Fibroblast of the aortic adventitia (primary cell): ENCODE data around the gene TAGLN2. TPM values are rescaled to one million over a fixed set of nuclear protein-coding genes. Genes with fewer than 3 reads are reported as not detected.

ENCODE experiments used
- DNase-seq: peaks from one replicate; pipeline ENCODE4 v3.0.0-alpha.2; 2010; ENCODE audit warnings: low read depth
- H3K4me3 ChIP-seq: 2 replicates; pipeline ENCODE4 v1.5.1; 2011; ENCODE audit warnings: low read depth, mild to moderate bottlenecking, control low read depth, low read length, moderate library complexity
- CTCF ChIP-seq: IDR thresholded peaks from 2 replicates; pipeline ENCODE4 v1.5.1; 2011; ENCODE audit warnings: mild to moderate bottlenecking, low read length, control low read depth, inconsistent platforms; ENCODE audit not compliant: insufficient read depth
- total RNA-seq: library from RNA; depleted of rRNA; stranded (reverse); fragments of >200 nt; gene quantifications from 2 replicates; pipeline ENCODE4 v1.2.3, GENCODE V29; 2012; ENCODE audit warnings: low replicate concordance

The TAGLN2 gene
- total RNA-seq, 1 donor = 228 TPM

GRCh38 chr1:159898527-159898926, 26.8 kb downstream of the TAGLN2 start:
- no peak overlapping the region for H3K4me3 ChIP-seq
- TF ChIP-seq CTCF = no peak
- DNase-seq = no peak

- TF ChIP-seq CTCF = no peak
Measured at GRCh38 chr1:159897962-159898361, 27.3 kb downstream of the TAGLN2 start.

GRCh38 chr1:159896546-159896930, 28.8 kb downstream of the TAGLN2 start:
- no peak for DNase-seq
- no peak overlapping the region for H3K4me3 ChIP-seq
- no peak for TF ChIP-seq CTCF

More at GRCh38 chr1:159897962-159898361, 27.3 kb downstream of the TAGLN2 start:
- no peak for DNase-seq
- no peak overlapping the region for H3K4me3 ChIP-seq

- TF ChIP-seq CTCF = no peak
- DNase-seq = no peak
- H3K4me3 ChIP-seq = no peak overlapping the region
Measured at GRCh38 chr1:159895836-159896545, 29.3 kb downstream of the TAGLN2 start.

- no peak overlapping the region for H3K4me3 ChIP-seq
- no peak for TF ChIP-seq CTCF
- DNase-seq = no peak
Measured at GRCh38 chr1:159895286-159895685, 30.0 kb downstream of the TAGLN2 start.

GRCh38 chr1:159892944-159893343, 32.4 kb downstream of the TAGLN2 start:
- no peak for DNase-seq
- no peak overlapping the region for H3K4me3 ChIP-seq
- no peak for TF ChIP-seq CTCF
